HL-60 (cell line): Measurements from ENCODE around the gene FAM169A.

Experiments
- DNase-seq, 2 experiments: peaks; one replicate each; pipeline ENCODE4 v3.0.0-alpha.2; 2010 to 2020; ENCODE audit warnings: low read depth in 1 of 2, low spot score in 1 of 2
- H3K27ac ChIP-seq: fragments of 250-450 bp; sonication (Bioruptor Pico); replicated peaks from 2 replicates; pipeline ENCODE4 v1.5.1; 2020; ENCODE audit warnings: mild to moderate bottlenecking, moderate library complexity
- H3K27me3 ChIP-seq: fragments of 250-450 bp; sonication (Bioruptor Pico); 2 replicates; pipeline ENCODE4 v1.5.1; 2021; ENCODE audit warnings: mild to moderate bottlenecking, moderate library complexity; ENCODE audit not compliant: insufficient read depth, poor library complexity, severe bottlenecking
- H3K4me3 ChIP-seq: replicated peaks from 2 replicates; pipeline ENCODE4 v1.5.1; 2011; ENCODE audit warnings: mild to moderate bottlenecking, control low read depth, low read length; ENCODE audit not compliant: insufficient read depth
- GABPA ChIP-seq: IDR thresholded peaks from 2 replicates; pipeline ENCODE4 v1.6.1; 2012; ENCODE audit warnings: low read depth
- POLR2AphosphoS5 ChIP-seq: IDR thresholded peaks from 2 replicates; pipeline ENCODE4 v1.6.1; 2012; ENCODE audit warnings: low read depth
- SPI1 ChIP-seq: IDR thresholded peaks from 2 replicates; pipeline ENCODE4 v1.6.1; 2012; ENCODE audit warnings: low read depth, mild to moderate bottlenecking, borderline replicate concordance
- TF ChIP-seq, protein P1 (sequence below): IDR thresholded peaks from 2 replicates; pipeline ENCODE4 v1.6.1; 2012; ENCODE audit warnings: low read depth; ENCODE audit not compliant: insufficient replicate concordance
- TF ChIP-seq, protein P2 (sequence below): IDR thresholded peaks from one replicate; pipeline ENCODE4 v1.5.1; 2011; ENCODE audit warnings: low read length, control low read depth, inconsistent platforms; ENCODE audit not compliant: insufficient read depth

Gene FAM169A

DNA sequence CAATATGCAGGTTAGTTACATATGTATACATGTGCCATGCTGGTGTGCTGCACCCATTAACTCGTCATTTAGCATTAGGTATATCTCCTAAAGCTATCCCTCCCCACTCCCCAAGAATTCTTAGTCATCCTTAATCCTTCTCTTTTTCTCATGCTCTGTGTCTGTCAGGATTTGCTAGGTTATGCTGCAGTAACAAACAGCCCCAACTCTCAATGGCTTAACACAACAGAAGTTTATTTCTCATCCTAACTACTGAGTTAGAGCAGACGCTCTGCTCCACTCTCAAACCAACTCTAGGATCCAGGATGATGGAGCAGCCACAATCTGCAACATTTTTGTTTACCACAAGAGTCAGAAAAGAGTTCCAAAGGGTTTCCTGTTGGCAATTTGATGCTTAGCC is 28.2 kb upstream of the FAM169A start:
- Histone ChIP-seq H3K4me3 (no peak overlapping the region), H3K27me3 (no peaks in the 10 kb centered on the region), H3K27ac (no peak overlapping the region)
- DNase-seq: no peak
- TF ChIP-seq POLR2AphosphoS5 (no peak), SPI1 (no peak), GABPA (no peak)
- TF ChIP-seq, protein P1, sequence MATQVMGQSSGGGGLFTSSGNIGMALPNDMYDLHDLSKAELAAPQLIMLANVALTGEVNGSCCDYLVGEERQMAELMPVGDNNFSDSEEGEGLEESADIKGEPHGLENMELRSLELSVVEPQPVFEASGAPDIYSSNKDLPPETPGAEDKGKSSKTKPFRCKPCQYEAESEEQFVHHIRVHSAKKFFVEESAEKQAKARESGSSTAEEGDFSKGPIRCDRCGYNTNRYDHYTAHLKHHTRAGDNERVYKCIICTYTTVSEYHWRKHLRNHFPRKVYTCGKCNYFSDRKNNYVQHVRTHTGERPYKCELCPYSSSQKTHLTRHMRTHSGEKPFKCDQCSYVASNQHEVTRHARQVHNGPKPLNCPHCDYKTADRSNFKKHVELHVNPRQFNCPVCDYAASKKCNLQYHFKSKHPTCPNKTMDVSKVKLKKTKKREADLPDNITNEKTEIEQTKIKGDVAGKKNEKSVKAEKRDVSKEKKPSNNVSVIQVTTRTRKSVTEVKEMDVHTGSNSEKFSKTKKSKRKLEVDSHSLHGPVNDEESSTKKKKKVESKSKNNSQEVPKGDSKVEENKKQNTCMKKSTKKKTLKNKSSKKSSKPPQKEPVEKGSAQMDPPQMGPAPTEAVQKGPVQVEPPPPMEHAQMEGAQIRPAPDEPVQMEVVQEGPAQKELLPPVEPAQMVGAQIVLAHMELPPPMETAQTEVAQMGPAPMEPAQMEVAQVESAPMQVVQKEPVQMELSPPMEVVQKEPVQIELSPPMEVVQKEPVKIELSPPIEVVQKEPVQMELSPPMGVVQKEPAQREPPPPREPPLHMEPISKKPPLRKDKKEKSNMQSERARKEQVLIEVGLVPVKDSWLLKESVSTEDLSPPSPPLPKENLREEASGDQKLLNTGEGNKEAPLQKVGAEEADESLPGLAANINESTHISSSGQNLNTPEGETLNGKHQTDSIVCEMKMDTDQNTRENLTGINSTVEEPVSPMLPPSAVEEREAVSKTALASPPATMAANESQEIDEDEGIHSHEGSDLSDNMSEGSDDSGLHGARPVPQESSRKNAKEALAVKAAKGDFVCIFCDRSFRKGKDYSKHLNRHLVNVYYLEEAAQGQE: no peak
- TF ChIP-seq, protein P2, sequence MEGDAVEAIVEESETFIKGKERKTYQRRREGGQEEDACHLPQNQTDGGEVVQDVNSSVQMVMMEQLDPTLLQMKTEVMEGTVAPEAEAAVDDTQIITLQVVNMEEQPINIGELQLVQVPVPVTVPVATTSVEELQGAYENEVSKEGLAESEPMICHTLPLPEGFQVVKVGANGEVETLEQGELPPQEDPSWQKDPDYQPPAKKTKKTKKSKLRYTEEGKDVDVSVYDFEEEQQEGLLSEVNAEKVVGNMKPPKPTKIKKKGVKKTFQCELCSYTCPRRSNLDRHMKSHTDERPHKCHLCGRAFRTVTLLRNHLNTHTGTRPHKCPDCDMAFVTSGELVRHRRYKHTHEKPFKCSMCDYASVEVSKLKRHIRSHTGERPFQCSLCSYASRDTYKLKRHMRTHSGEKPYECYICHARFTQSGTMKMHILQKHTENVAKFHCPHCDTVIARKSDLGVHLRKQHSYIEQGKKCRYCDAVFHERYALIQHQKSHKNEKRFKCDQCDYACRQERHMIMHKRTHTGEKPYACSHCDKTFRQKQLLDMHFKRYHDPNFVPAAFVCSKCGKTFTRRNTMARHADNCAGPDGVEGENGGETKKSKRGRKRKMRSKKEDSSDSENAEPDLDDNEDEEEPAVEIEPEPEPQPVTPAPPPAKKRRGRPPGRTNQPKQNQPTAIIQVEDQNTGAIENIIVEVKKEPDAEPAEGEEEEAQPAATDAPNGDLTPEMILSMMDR: no peak

DNA sequence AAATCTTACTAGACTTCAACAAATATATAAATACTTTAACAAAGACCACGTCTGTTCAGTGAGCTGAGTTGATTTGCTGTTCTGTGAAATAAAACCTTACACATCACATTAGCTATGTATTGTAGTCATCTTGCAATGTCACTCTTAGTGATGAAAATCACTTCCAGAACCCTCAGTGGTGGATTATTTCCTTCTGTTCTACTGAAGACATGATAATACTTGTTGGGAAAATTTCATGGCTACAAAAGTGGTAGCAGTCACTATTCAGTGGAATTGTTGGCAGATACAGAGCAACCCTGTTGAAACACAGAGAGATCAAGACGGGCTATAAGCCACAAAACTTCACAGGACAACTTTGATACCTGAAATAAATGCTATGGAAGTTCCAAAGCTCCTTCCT is 26.7 kb upstream of the FAM169A start:
- H3K27me3 ChIP-seq: no peaks in the 10 kb centered on the region
- no peak overlapping the region for H3K27ac ChIP-seq
- TF ChIP-seq, protein P2: no peak
- TF ChIP-seq, protein P1: no peak
- no peak for TF ChIP-seq GABPA
- TF ChIP-seq POLR2AphosphoS5: no peak
- TF ChIP-seq SPI1: no peak
- H3K4me3 ChIP-seq: no peak overlapping the region
- no peak for DNase-seq

DNA sequence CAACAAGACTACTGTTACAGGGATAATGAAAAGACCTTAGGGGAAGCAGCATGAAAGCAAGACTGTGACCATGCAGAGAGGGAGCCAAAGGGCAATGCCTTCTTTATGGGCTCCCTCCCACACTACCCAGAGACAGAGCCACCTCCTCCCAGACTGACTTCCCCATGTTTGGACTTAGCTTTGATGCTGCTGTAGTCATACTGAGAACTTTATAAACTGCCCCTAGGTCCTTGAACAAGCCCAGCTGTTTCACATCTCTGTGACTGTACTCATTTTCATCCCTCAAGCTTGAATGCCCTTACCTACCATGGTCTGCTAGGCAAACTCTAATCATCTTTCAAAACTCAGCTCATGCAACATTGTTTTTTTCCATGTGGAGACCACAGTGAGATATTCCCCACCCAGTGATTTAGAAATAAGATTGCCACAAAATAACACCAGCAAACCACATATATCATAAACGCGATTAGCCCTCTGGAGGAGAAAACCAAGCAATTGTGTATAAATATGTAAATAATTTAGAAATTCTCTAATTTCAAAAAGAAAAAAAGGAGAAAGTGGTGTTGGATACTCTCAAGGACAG is 23.4 kb upstream of the FAM169A start:
- TF ChIP-seq SPI1: no peak
- no peak for TF ChIP-seq GABPA
- no peak for TF ChIP-seq POLR2AphosphoS5
- TF ChIP-seq, protein P2: no peak
- TF ChIP-seq, protein P1: no peak
- DNase-seq: no peak
- H3K27me3 ChIP-seq: no peaks in the 10 kb centered on the region

More for the DNA sequence above, 23.4 kb upstream of the FAM169A start:
- H3K27ac ChIP-seq: no peak overlapping the region
- H3K4me3 ChIP-seq: no peak overlapping the region
